ENCODE data around the gene SERPINH1.

DNA sequence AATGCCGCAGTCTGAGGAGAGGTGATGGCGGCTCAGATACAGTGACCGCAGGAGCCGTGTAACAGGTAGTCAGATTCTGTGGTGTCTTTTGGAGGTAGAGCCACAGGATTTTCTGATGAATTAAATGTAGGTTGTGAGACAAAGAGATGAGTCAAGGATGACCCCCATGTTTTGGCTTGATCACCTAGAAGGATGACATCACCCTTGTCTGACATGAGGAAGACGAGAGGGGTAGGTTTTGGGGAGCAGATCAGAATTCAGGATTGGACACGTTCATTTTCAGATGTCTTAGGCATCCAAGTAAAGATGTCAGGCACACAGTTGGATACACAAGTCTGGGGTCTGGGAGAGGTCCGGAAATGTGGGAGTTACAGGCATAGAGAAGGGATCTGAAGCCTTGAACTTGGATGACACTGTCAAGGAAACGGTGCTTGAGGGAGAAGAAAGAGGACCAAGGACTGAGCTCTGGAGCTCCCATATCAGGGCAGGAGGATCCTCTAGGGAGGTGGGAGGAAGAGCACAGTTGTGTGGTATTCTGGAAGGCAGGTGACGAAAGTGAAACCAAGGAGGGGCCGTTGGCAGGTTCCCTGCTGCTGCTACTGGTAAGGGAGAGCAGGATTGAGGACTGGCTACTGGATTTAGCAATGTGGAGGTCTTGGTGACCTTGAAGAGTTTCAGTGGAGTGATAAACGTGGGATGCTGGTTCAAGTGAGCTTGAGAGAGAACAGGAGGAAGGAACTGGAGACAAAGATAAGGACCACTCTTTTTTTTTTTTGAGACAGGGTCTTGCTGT, 23.7 kb upstream of the SERPINH1 start:
- TF ChIP-seq, protein P1, sequence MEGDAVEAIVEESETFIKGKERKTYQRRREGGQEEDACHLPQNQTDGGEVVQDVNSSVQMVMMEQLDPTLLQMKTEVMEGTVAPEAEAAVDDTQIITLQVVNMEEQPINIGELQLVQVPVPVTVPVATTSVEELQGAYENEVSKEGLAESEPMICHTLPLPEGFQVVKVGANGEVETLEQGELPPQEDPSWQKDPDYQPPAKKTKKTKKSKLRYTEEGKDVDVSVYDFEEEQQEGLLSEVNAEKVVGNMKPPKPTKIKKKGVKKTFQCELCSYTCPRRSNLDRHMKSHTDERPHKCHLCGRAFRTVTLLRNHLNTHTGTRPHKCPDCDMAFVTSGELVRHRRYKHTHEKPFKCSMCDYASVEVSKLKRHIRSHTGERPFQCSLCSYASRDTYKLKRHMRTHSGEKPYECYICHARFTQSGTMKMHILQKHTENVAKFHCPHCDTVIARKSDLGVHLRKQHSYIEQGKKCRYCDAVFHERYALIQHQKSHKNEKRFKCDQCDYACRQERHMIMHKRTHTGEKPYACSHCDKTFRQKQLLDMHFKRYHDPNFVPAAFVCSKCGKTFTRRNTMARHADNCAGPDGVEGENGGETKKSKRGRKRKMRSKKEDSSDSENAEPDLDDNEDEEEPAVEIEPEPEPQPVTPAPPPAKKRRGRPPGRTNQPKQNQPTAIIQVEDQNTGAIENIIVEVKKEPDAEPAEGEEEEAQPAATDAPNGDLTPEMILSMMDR (IDR thresholded peaks at IDR 0.05; ENCODE audit: low read length), result no peak
- TF ChIP-seq EZH2 (IDR thresholded peaks at IDR 0.05; ENCODE audit: borderline replicate concordance, low read length), result no peak

Measured in OCI-LY1 (cell line).